K562 (cell line): ENCODE data around the gene CCL27. TPM values are rescaled to one million over a fixed set of nuclear protein-coding genes. Genes with fewer than 3 reads are reported as not detected.

Source experiments
- ATAC-seq: fragments of 200-7000 bp; cut with Tn5 transposase; 3 replicates; pipeline ENCODE4 v1.9.1; 2020; ENCODE audit warnings: moderate library complexity
- BruUV-seq: library from RNA; stranded (reverse); fragments of 400-500 nt; replicated peaks from 2 replicates; lab custom pipeline; 2021; lab: Mats Ljungman, UMichigan
- CTCF ChIA-PET: fragments of 300-600 bp; formaldehyde crosslinking; extraction: SDS; loops from one replicate; lab custom pipeline; 2021; ENCODE audit warnings: low intra/inter-chr PET ratio; lab: Yijun Ruan, JAX
- POLR2A ChIA-PET: fragments of 300-600, 350-650 bp; sonication (Branson Sonifier 250); formaldehyde crosslinking; extraction: SDS; loops from one replicate; lab custom pipeline; 2021; ENCODE audit warnings: antibody characterized with exemption, inconsistent platforms; lab: Yijun Ruan, JAX
- DNase-seq, 4 experiments: peaks; one replicate each; pipeline versions ENCODE4 v3.0.0 to v3.0.0-alpha.2; 2011 to 2018; ENCODE audit warnings: low spot score in 3 of 4, mixed read lengths in 3 of 4; ENCODE audit errors: extremely low read depth in 1 of 4
- FAIRE-seq: peaks from 2 replicates; lab custom pipeline; 2011; peaks lifted over from hg19 to GRCh38; lab: Jason Lieb, UNC
- H2AFZ ChIP-seq: 2 replicates; pipeline ENCODE4 v1.6.0; 2011; ENCODE audit warnings: low read depth, low read length, control low read depth, inconsistent platforms
- H3K27ac ChIP-seq: fragments of 200-600 bp; 3 replicates; pipeline ENCODE4 v1.8.0; 2011; ENCODE audit warnings: low read depth, mild to moderate bottlenecking, control low read depth, inconsistent platforms, low read length, moderate library complexity, mixed read lengths; ENCODE audit errors: extremely low read depth
- H3K27me3 ChIP-seq, 2 experiments: fragments of 300-600 bp in 1 of 2; 2 replicates in 1 of 2; 3 replicates in 1 of 2; pipeline versions ENCODE4 v1.6.0 to v1.8.0; 2011; ENCODE audit warnings: inconsistent platforms in 2 of 2, low read length in 2 of 2, mild to moderate bottlenecking in 1 of 2, mixed read lengths in 1 of 2, moderate library complexity in 1 of 2; ENCODE audit not compliant: control insufficient read depth in 2 of 2, insufficient read depth in 2 of 2
- H3K36me3 ChIP-seq: fragments of 300-600 bp; 3 replicates; pipeline ENCODE4 v1.8.0; 2011; ENCODE audit warnings: mild to moderate bottlenecking, low read length, inconsistent platforms; ENCODE audit not compliant: control insufficient read depth, insufficient read depth
- H3K4me1 ChIP-seq, 2 experiments: fragments of 200-600 bp in 1 of 2; replicated peaks in 1 of 2; 2 replicates in 1 of 2; 3 replicates in 1 of 2; pipeline versions ENCODE4 v1.5.1 to v1.8.0; 2011; ENCODE audit warnings: inconsistent platforms in 2 of 2, low read length in 2 of 2, mild to moderate bottlenecking in 1 of 2, mixed read lengths in 1 of 2, moderate library complexity in 1 of 2; ENCODE audit not compliant: control insufficient read depth in 2 of 2, insufficient read depth in 2 of 2
- H3K4me2 ChIP-seq: 2 replicates; pipeline ENCODE4 v1.6.1; 2011; ENCODE audit warnings: low read length, control low read depth, inconsistent platforms, mixed read lengths; ENCODE audit not compliant: insufficient read depth
- H3K4me3 ChIP-seq: fragments of 200-600 bp; sonication (generic), shearing (Covaris generic); 2 replicates; pipeline ENCODE4 v1.5.1; 2016; ENCODE audit warnings: control low read depth, inconsistent platforms
- H3K79me2 ChIP-seq: fragments of 200-600 bp; 3 replicates; pipeline ENCODE4 v1.8.0; 2011; ENCODE audit warnings: low read length, inconsistent platforms; ENCODE audit not compliant: control insufficient read depth, insufficient read depth
- H3K9ac ChIP-seq, 2 experiments: 2 replicates each; pipeline versions ENCODE4 v1.6.0 to v1.6.1; 2011; ENCODE audit warnings: low read depth in 2 of 2, low read length in 2 of 2, control low read depth in 1 of 2, inconsistent platforms in 1 of 2, mild to moderate bottlenecking in 1 of 2, mixed read lengths in 1 of 2; ENCODE audit not compliant: insufficient read depth in 1 of 2
- H3K9me1 ChIP-seq: one replicate; pipeline ENCODE4 v1.6.0; 2011; ENCODE audit warnings: inconsistent platforms, mild to moderate bottlenecking, low read length, moderate library complexity; ENCODE audit not compliant: control insufficient read depth, insufficient read depth
- H3K9me3 ChIP-seq: replicated peaks from 2 replicates; pipeline ENCODE4 v1.5.1; 2011; ENCODE audit warnings: low read depth, low read length, inconsistent platforms; ENCODE audit not compliant: control insufficient read depth, insufficient read depth
- H4K20me1 ChIP-seq: replicated peaks from 2 replicates; pipeline ENCODE4 v1.6.1; 2011; ENCODE audit warnings: low read length, inconsistent platforms, mixed read lengths; ENCODE audit not compliant: control insufficient read depth, insufficient read depth
- POLR2G ChIP-seq: fragments of 200-400 bp; formaldehyde crosslinking; IDR thresholded peaks from 2 replicates; pipeline ENCODE4 v1.6.1; 2017; ENCODE audit warnings: low read depth, mild to moderate bottlenecking, antibody characterized with exemption, low read length, moderate library complexity
- TGIF2 ChIP-seq: sonication (generic); formaldehyde crosslinking; IDR thresholded peaks from 2 replicates; pipeline ENCODE4 v1.8.1; 2022; ENCODE audit warnings: mild to moderate bottlenecking, missing genetic modification reagents, moderate library complexity
- WGBS: fragments of 100-300 bp; shearing (Covaris generic); methylation state at CpG from one replicate; pipeline ENCODE4 v1.1.6; 2016; ENCODE audit warnings: low coverage, mixed read lengths; ENCODE audit not compliant: insufficient coverage; ENCODE audit errors: missing lambda C conversion rate; 5-methylcytosine and 5-hydroxymethylcytosine counted together
- in situ Hi-C: fragments of 300-500 bp; cut with MboI; formaldehyde crosslinking; loops from 4 replicates; pipeline ENCODE4 v1.15.0; 2018; ENCODE audit warnings: inconsistent platforms, mixed read lengths
- intact Hi-C: fragments of 100-400 bp; cut with micrococcal nuclease; formaldehyde crosslinking; loops from 2 replicates; pipeline ENCODE4 v1.14.2; 2022
- polyA plus RNA-seq, 8 experiments: library from polyadenylated mRNA; depleted of rRNA in 4 of 8; stranded (reverse) in 5 of 8; unstranded in 3 of 8; fragments of >200 nt; fragmentation: Nextera tagmentation in 2 of 8; fragmentation: Illumina TruSeq in 1 of 8; extraction: Ambion mirVana in 2 of 8; extraction: Trizol in 1 of 8; gene quantifications; 2 replicates each; pipeline versions ENCODE4 v1.2.1 to v1.2.3, GENCODE V29; 2011 to 2014; ENCODE audit warnings: inconsistent platforms in 1 of 8, missing spikeins in 1 of 8
- total RNA-seq, 7 experiments: library from RNA; depleted of rRNA in 6 of 7; stranded (reverse); fragments of >200 nt in 6 of 7; fragmentation: Illumina TruSeq in 2 of 7; extraction: Trizol in 2 of 7; gene quantifications; 2 replicates each; pipeline versions ENCODE4 v1.2.1 to v1.2.3, GENCODE V29; 2011 to 2021; ENCODE audit warnings: low replicate concordance in 1 of 7

The CCL27 gene
- total and polyA plus RNA-seq, 9 of the 15 experiments (the other 6 are each of a cell fraction or from before 2014, with no cell fraction given), result 0.10 to 0.53 (median 0.27) TPM; not detected in 5

DNA sequence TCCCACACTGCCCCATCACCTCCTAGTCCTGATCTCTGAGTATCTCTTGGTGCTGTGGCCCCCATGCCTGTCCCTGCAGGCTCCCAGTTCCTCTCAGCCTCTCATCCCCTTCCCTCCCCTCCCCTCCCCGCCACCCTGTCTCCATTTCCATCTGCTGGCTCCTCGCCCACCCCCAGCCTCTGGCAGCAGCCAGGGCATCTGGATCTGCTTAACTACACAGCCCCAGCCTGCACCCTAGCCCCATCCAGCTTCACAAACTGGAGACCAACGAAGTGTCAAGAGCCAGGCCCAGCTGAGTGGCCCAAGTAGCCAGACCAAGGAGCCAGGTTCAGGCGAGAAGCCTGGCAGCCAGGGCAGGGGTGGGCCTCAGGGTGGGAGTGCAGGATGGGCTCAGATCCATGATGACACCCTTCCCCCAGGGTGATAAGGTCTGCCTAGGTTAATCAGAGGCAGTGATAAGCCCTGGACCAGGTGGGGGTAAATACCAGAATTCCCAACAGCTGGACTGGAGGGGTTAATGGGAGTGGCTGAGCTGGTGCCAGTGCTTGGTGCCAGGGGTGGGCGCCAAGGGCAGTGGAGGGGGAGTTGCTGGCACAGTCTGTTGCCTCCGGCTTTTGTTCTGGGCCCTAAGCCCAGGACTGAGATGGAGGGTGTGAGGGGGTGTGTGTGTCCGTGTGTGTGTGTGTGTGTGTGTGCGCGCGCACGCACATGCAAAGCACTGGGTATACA is 8.0 kb downstream of the CCL27 start:
- Histone ChIP-seq H3K4me3 (no peak overlapping the region), H3K9me1 (no peaks in the 10 kb centered on the region), H3K4me2 (no peak overlapping the region), H4K20me1 (no peaks in the 10 kb centered on the region), H3K79me2 (no peaks in the 10 kb centered on the region), H3K9ac (no peak overlapping the region), H3K27me3 (no peaks in the 10 kb centered on the region), H3K4me1 (peaks cover 28 to 45% of the 10 kb centered on the region in 2 experiments), H3K27ac (no peak overlapping the region), H3K9me3 (no peaks in the 10 kb centered on the region), H2AFZ (no peak overlapping the region), H3K36me3 (peaks cover 12% of the 10 kb centered on the region; the same call in 2 of the 3 replicates)
- intact Hi-C loops, result no loop called here
- DNase-seq (no peak), ATAC-seq (no peak), FAIRE-seq (no peak)
- 60% methylated on average over 4 of the region's 11 CpGs for WGBS
- in situ Hi-C loops, result no loop called here
- peak; percentile 38; the same call in 1 of the 2 replicates for TF ChIP-seq POLR2G
- TF ChIP-seq TGIF2 (CRISPR knock-in tag), result no peak
- ChIA-PET POLR2A (interaction anchor here (0.6 to 1.0 kb wide), 2 partner anchors 18 to 164 kb away, joined by 3 to 4 read pairs; no protein-coding TSS in a partner anchor), CTCF (no interaction called here)
- BruUV-seq, result no TSS peak
